ENCODE results near the gene PRSS38. TPM values are rescaled to one million over a fixed set of nuclear protein-coding genes. Genes with fewer than 3 reads are reported as not detected.

PRSS38 gene
- total RNA-seq, 1 donor from 2014 or later = not detected

GRCh38 chr1:227791425-227792143 is 23.9 kb upstream of the PRSS38 start:
- Mint-ChIP-seq H3K4me1 (ENCODE audit: low read depth, unreplicated experiment) (no peaks in the 10 kb centered on the region), H3K36me3 (ENCODE audit: unreplicated experiment) (peaks cover 4% of the 10 kb centered on the region), H3K9me3 (ENCODE audit: unreplicated experiment) (peaks cover 3% of the 10 kb centered on the region), H3K4me3 (ENCODE audit: unreplicated experiment) (no peak overlapping the region), H3K27ac (ENCODE audit: unreplicated experiment) (no peak overlapping the region), H3K27me3 (ENCODE audit: unreplicated experiment) (peaks cover 14% of the 10 kb centered on the region)
- no peak for DNase-seq
- TF ChIP-seq CTCF (IDR thresholded peaks at IDR 0.05; ENCODE audit: partially characterized antibody, unreplicated experiment) = no peak

- Mint-ChIP-seq H3K36me3 (ENCODE audit: unreplicated experiment) (peaks cover 4% of the 10 kb centered on the region), H3K4me1 (ENCODE audit: low read depth, unreplicated experiment) (no peaks in the 10 kb centered on the region), H3K27ac (ENCODE audit: unreplicated experiment) (no peak overlapping the region), H3K27me3 (ENCODE audit: unreplicated experiment) (peaks cover 11% of the 10 kb centered on the region), H3K9me3 (ENCODE audit: unreplicated experiment) (peaks cover 4% of the 10 kb centered on the region), H3K4me3 (ENCODE audit: unreplicated experiment) (no peak overlapping the region)
- TF ChIP-seq CTCF (IDR thresholded peaks at IDR 0.05; ENCODE audit: partially characterized antibody, unreplicated experiment) = no peak
- DNase-seq = no peak
These were observed 23.0 kb upstream of the PRSS38 start for GRCh38 chr1:227792216-227793078.

DNA sequence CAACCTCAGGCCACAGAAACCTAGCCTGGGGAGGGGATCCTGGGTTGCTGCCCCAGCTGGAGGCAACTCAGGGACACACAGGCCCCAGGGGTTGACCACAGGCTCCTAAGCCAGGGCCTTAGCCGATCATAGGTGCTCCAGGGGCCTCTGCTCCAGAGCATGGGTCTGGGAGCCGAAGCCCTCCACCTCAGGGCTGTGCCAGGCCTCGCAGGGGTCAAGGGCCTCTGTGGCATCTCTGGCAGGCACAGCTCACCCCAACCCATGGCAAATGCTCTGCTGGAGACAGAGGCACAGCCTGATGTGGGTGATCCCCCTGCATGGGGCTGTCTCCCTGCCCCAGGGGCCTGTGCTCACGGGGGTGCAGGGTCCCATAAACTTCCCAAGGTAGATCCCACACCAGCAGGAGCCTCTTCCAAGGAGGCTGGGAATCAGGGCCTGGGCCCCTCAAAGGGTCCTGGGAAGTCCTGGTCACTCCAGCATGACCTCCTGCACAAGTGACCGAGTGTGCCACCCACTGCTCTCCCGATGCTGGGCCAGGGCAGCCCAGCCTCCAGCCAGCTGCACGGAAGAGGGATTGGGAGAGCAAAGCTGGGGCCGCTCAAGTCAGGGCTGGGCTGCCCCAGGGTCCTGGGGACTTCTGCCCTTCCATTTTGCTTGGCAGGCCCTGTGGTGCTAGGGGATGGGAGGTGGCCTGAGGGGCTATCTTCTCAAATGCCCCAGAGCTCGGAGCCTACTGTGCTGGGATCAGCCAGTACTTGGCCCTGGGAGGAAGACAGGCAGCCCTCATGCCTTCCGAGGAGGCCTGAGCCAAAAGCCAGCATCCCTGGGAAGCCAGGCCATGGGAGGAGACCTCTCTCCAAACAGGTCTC is 22.2 kb upstream of the PRSS38 start:
- H3K36me3 Mint-ChIP-seq (ENCODE audit: unreplicated experiment) = peaks cover 4% of the 10 kb centered on the region
- H3K9me3 Mint-ChIP-seq (ENCODE audit: unreplicated experiment) = peaks cover 5% of the 10 kb centered on the region
- no peaks in the 10 kb centered on the region for H3K4me1 Mint-ChIP-seq (ENCODE audit: low read depth, unreplicated experiment)
- no peak for TF ChIP-seq CTCF (IDR thresholded peaks at IDR 0.05; ENCODE audit: partially characterized antibody, unreplicated experiment)
- no peak for DNase-seq
- H3K27ac Mint-ChIP-seq (ENCODE audit: unreplicated experiment) = no peak overlapping the region
- H3K4me3 Mint-ChIP-seq (ENCODE audit: unreplicated experiment) = no peak overlapping the region
- H3K27me3 Mint-ChIP-seq (ENCODE audit: unreplicated experiment) = peaks cover 11% of the 10 kb centered on the region

DNA sequence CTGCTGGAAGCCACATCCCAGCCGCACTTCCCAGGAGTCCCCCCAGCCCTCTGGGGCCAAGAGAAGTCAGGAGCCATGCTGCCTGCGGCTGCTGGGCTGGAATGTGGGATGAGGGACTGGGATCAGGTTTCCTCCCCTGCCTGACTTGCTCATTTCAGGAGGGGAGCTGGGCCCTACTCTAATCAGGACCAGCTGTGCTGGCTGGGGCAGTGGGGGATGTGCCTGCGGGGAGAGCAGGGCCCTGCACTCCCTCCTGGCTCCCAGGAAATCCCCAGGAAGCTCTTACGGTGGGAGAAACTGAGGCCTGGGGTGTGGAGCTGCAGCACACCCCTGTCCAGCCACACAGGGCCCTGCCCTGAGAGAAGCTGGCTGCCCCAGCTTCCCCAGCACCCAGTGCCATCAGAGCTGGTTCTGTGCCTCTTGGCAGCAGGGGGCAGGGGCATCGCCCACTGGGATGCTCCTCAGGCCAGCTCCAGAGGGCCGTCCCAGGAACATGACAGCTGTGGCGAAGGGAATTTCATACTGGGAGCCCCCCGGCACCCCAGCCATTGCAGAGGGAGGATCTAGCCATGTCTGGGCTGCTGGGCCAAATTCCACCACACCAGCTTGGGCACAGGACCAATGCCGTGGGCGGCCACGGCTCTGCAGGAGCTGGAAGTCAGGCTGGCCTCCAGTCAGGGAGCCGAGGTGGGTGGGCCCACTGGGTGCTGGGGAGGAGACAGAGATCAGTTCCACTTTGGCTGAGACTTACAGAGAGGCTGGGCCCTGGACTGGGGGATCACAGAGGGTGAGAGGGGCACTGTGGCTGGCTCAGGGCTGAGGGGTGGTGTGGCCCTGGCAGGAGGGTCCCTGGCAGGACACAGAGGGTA is 21.3 kb upstream of the PRSS38 start:
- Mint-ChIP-seq H3K27me3 (ENCODE audit: unreplicated experiment) (peaks cover 10% of the 10 kb centered on the region), H3K36me3 (ENCODE audit: unreplicated experiment) (peaks cover 4% of the 10 kb centered on the region), H3K4me3 (ENCODE audit: unreplicated experiment) (no peak overlapping the region), H3K27ac (ENCODE audit: unreplicated experiment) (no peak overlapping the region), H3K9me3 (ENCODE audit: unreplicated experiment) (peaks cover 5% of the 10 kb centered on the region), H3K4me1 (ENCODE audit: low read depth, unreplicated experiment) (no peaks in the 10 kb centered on the region)
- no peak for DNase-seq
- TF ChIP-seq CTCF (IDR thresholded peaks at IDR 0.05; ENCODE audit: partially characterized antibody, unreplicated experiment) = no peak

Measured in glutamatergic neuron (in vitro differentiated cells).